WTC11 (cell line): Measurements from ENCODE around the gene MLXIP. TPM values are rescaled to one million over a fixed set of nuclear protein-coding genes. Genes with fewer than 3 reads are reported as not detected.

Source experiments
- ATAC-seq: fragments of 200-7000 bp; cut with Tn5 transposase; 2 replicates; pipeline ENCODE4 v1.10.0; 2021; ENCODE audit warnings: mild to moderate bottlenecking, moderate library complexity
- CTCF ChIA-PET: fragments of 300-600 bp; sonication (Branson Sonifier 250); formaldehyde crosslinking; loops from one replicate; lab custom pipeline; 2021; ENCODE audit warnings: antibody characterized with exemption; lab: Charles Lee
- POLR2A ChIA-PET: fragments of 350-600 bp; sonication (Branson Sonifier 250); formaldehyde crosslinking; loops from one replicate; lab custom pipeline; 2021; ENCODE audit warnings: antibody characterized with exemption; lab: Charles Lee
- DNase-seq: peaks from one replicate; pipeline ENCODE4 v3.0.0; 2021; ENCODE audit warnings: low spot score
- H3K27ac Mint-ChIP-seq: 2 replicates; pipeline ENCODE4 v1.8.0; 2021; ENCODE audit warnings: mixed read lengths
- H3K27me3 Mint-ChIP-seq: 2 replicates; pipeline ENCODE4 v1.8.0; 2021; ENCODE audit warnings: low read depth, mild to moderate bottlenecking, moderate library complexity, mixed read lengths
- H3K36me3 Mint-ChIP-seq: 2 replicates; pipeline ENCODE4 v1.8.0; 2021; ENCODE audit warnings: mixed read lengths
- H3K4me1 Mint-ChIP-seq: 2 replicates; pipeline ENCODE4 v1.8.0; 2022; ENCODE audit warnings: mixed read lengths
- H3K4me3 Mint-ChIP-seq: 2 replicates; pipeline ENCODE4 v1.8.0; 2021; ENCODE audit warnings: mild to moderate bottlenecking, moderate library complexity, mixed read lengths
- H3K9me3 Mint-ChIP-seq: 2 replicates; pipeline ENCODE4 v1.8.0; 2021; ENCODE audit warnings: mixed read lengths
- ATF2 ChIP-seq: sonication (generic); formaldehyde crosslinking; IDR thresholded peaks from 2 replicates; pipeline ENCODE4 v1.8.1; 2022; ENCODE audit warnings: low read depth, missing genetic modification reagents, borderline replicate concordance
- ATF6 ChIP-seq: sonication (generic); formaldehyde crosslinking; IDR thresholded peaks from 2 replicates; pipeline ENCODE4 v1.8.1; 2023; ENCODE audit warnings: mild to moderate bottlenecking, missing genetic modification reagents
- CDX4 ChIP-seq: fragments of 250-450 bp; sonication (Bioruptor Pico); IDR thresholded peaks from 2 replicates; pipeline ENCODE4 v1.9.0; 2021; ENCODE audit warnings: moderate library complexity, mild to moderate bottlenecking, inconsistent platforms, borderline replicate concordance
- E2F1 ChIP-seq: sonication (generic); formaldehyde crosslinking; IDR thresholded peaks from 2 replicates; pipeline ENCODE4 v1.8.0; 2022; ENCODE audit warnings: mild to moderate bottlenecking, missing genetic modification reagents
- FOXJ3 ChIP-seq: sonication (generic); formaldehyde crosslinking; IDR thresholded peaks from 2 replicates; pipeline ENCODE4 v1.9.0; 2021; ENCODE audit warnings: missing genetic modification reagents, mild to moderate bottlenecking, borderline replicate concordance
- FOXK1 ChIP-seq: sonication (generic); formaldehyde crosslinking; IDR thresholded peaks from 2 replicates; pipeline ENCODE4 v1.8.0; 2022; ENCODE audit warnings: mild to moderate bottlenecking, moderate library complexity, missing genetic modification reagents
- FOXP4 ChIP-seq: sonication (generic); formaldehyde crosslinking; IDR thresholded peaks from 2 replicates; pipeline ENCODE4 v1.8.0; 2022; ENCODE audit warnings: mild to moderate bottlenecking, missing genetic modification reagents
- JAZF1 ChIP-seq: fragments of 250-450 bp; sonication (Bioruptor Pico); IDR thresholded peaks from 2 replicates; pipeline ENCODE4 v1.9.0; 2021; ENCODE audit warnings: moderate library complexity, mild to moderate bottlenecking, inconsistent platforms
- NFYB ChIP-seq: sonication (generic); formaldehyde crosslinking; conservative IDR thresholded peaks from 2 replicates; pipeline ENCODE4 v1.8.0; 2022; ENCODE audit warnings: low read depth, missing genetic modification reagents
- RELA ChIP-seq: sonication (generic); formaldehyde crosslinking; IDR thresholded peaks from 2 replicates; pipeline ENCODE4 v1.8.1; 2022; ENCODE audit warnings: missing genetic modification reagents, mild to moderate bottlenecking, borderline replicate concordance
- TCF7 ChIP-seq: sonication (generic); formaldehyde crosslinking; IDR thresholded peaks from 2 replicates; pipeline ENCODE4 v1.8.0; 2022; ENCODE audit warnings: mild to moderate bottlenecking, low read depth, missing genetic modification reagents, moderate library complexity
- ZBTB43 ChIP-seq: sonication (generic); formaldehyde crosslinking; IDR thresholded peaks from 2 replicates; pipeline ENCODE4 v1.8.1; 2023; ENCODE audit warnings: mild to moderate bottlenecking, missing genetic modification reagents
- ZMAT4 ChIP-seq: fragments of 250-450 bp; sonication (Bioruptor Pico); IDR thresholded peaks from 2 replicates; pipeline ENCODE4 v1.9.0; 2021; ENCODE audit warnings: mild to moderate bottlenecking
- ZNF263 ChIP-seq: sonication (generic); formaldehyde crosslinking; IDR thresholded peaks from 2 replicates; pipeline ENCODE4 v1.8.1; 2022; ENCODE audit warnings: low read depth, mild to moderate bottlenecking, moderate library complexity, missing genetic modification reagents
- ZNF396 ChIP-seq: fragments of 250-450 bp; sonication (Bioruptor Pico); IDR thresholded peaks from 2 replicates; pipeline ENCODE4 v1.8.0; 2021; ENCODE audit warnings: mild to moderate bottlenecking, moderate library complexity, borderline replicate concordance
- ZNF416 ChIP-seq: fragments of 250-450 bp; sonication (Bioruptor Pico); IDR thresholded peaks from 2 replicates; pipeline ENCODE4 v1.9.0; 2021; ENCODE audit warnings: mild to moderate bottlenecking, inconsistent platforms
- total RNA-seq: library from RNA; stranded (reverse); gene quantifications from 3 replicates; pipeline ENCODE4 v1.2.3, GENCODE V29; 2021

Gene MLXIP
- total RNA-seq, 1 experiment from 2014 or later, result 49.4 TPM

- no peak for TF ChIP-seq E2F1 (CRISPR knock-in tag)
Measured at GRCh38 chr12:122086641-122087285, 8.2 kb downstream of the MLXIP start (continued).

- H3K9me3 Mint-ChIP-seq, result no peaks in the 10 kb centered on the region
- H3K36me3 Mint-ChIP-seq, result peaks cover 11% of the 10 kb centered on the region
- ATAC-seq (no peak), DNase-seq (no peak)
- no peaks in the 10 kb centered on the region for H3K27me3 Mint-ChIP-seq
- H3K4me3 Mint-ChIP-seq, result no peak overlapping the region
- ChIA-PET CTCF (interaction anchor here (0.6 to 2.3 kb wide), 10 partner anchors 9 to 276 kb away, joined by 3 to 12 read pairs (median 6); partner anchors contain the start of gene MLXIP), POLR2A (no interaction called here)
- H3K27ac Mint-ChIP-seq, result peak overlapping the region; percentile 54
- no peak for TF ChIP-seq CDX4
- TF ChIP-seq ZNF263 (CRISPR knock-in tag), result no peak
- TF ChIP-seq FOXP4 (CRISPR knock-in tag), result no peak
- no peak for TF ChIP-seq FOXJ3
- TF ChIP-seq NFYB, result no peak
- TF ChIP-seq ATF6 (CRISPR knock-in tag), result no peak
- TF ChIP-seq TCF7 (CRISPR knock-in tag), result no peak
- peaks cover 27% of the 10 kb centered on the region for H3K4me1 Mint-ChIP-seq
Measured at GRCh38 chr12:122087431-122088178, 9.0 kb downstream of the MLXIP start.

- H3K4me3 Mint-ChIP-seq, result no peak overlapping the region
- peaks cover 11% of the 10 kb centered on the region for H3K36me3 Mint-ChIP-seq
- DNase-seq (no peak), ATAC-seq (no peak)
- no peaks in the 10 kb centered on the region for H3K27me3 Mint-ChIP-seq
- H3K9me3 Mint-ChIP-seq, result no peaks in the 10 kb centered on the region
- CTCF ChIA-PET, result interaction anchor here (0.6 to 2.3 kb wide), 10 partner anchors 10 to 276 kb away, joined by 3 to 12 read pairs (median 4); partner anchors contain the start of gene MLXIP
- H3K4me1 Mint-ChIP-seq, result peaks cover 27% of the 10 kb centered on the region
- H3K27ac Mint-ChIP-seq, result peak overlapping the region; percentile 28
- POLR2A ChIA-PET, result interaction anchor here (0.7 kb wide), 1 partner anchor 34 kb away, joined by 3 read pairs; no protein-coding TSS in a partner anchor
- TF ChIP-seq FOXK1 (CRISPR knock-in tag) (no peak), ATF6 (CRISPR knock-in tag) (no peak), E2F1 (CRISPR knock-in tag) (no peak), ZMAT4 (CRISPR knock-in tag) (no peak), RELA (no peak), JAZF1 (CRISPR knock-in tag) (no peak), ZNF416 (no peak), ATF2 (CRISPR knock-in tag) (no peak), ZNF396 (CRISPR knock-in tag) (no peak), ZBTB43 (no peak)
Measured at GRCh38 chr12:122088179-122088810, 9.7 kb downstream of the MLXIP start.
